ENCODE results near the gene PHKG1. TPM values are rescaled to one million over a fixed set of nuclear protein-coding genes. Genes with fewer than 3 reads are reported as not detected.
A peak's percentile ranks its signal among the peaks of the same experiment; 100 is the strongest.
"Not testable (repeated sequence)": the region's sequence is repeated elsewhere in the genome, so short reads cannot be mapped to it uniquely, and the experiment has no call there.

Gene PHKG1
- total RNA-seq, 1 donor from 2014 or later: 0.99 TPM

DNA sequence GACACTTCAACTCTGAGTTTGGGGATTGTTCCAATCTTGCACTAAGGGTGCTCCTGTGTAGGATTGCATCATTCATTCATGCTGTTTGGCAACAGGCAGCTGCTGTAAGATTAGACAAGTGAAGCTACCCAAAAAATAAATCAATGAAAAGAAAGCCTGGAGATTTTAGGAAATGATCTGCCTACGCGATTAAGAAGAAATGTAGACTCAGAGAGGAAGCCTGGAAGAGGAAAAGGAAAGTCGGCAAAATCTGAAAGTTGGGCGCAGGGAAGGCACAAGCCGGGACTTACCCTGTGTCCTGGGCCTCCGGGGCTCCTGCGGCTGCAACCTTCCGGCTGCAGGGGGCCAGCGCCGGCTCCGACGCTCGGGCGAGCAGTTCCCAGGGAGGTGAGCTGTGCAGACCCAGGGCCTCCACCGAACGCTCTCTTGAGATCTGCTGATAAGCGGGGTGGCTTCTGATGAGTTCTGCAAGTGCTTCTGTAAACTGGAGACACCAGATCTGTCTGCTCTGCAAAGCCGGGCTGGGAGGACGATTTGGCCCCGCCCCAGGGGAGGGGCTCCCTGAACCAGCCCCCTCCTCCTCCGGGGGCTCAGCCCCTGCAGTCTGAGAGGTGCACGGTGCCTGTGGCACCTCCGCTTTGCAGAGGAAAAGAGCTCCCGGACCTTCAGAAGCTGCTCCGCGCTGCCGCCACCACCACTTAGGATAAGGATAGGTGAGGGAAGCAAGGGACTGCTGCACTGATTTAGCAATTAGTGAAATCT is 58.9 kb downstream of the PHKG1 start:
- peak; percentile 86 for DNase-seq (ENCODE audit: extremely low spot score, unreplicated experiment)
- TF ChIP-seq, protein P1, sequence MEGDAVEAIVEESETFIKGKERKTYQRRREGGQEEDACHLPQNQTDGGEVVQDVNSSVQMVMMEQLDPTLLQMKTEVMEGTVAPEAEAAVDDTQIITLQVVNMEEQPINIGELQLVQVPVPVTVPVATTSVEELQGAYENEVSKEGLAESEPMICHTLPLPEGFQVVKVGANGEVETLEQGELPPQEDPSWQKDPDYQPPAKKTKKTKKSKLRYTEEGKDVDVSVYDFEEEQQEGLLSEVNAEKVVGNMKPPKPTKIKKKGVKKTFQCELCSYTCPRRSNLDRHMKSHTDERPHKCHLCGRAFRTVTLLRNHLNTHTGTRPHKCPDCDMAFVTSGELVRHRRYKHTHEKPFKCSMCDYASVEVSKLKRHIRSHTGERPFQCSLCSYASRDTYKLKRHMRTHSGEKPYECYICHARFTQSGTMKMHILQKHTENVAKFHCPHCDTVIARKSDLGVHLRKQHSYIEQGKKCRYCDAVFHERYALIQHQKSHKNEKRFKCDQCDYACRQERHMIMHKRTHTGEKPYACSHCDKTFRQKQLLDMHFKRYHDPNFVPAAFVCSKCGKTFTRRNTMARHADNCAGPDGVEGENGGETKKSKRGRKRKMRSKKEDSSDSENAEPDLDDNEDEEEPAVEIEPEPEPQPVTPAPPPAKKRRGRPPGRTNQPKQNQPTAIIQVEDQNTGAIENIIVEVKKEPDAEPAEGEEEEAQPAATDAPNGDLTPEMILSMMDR (IDR thresholded peaks at IDR 0.05): peak; percentile 40
- Mint-ChIP-seq H3K9me3 (ENCODE audit: unreplicated experiment) (no peaks in the 10 kb centered on the region), H3K36me3 (ENCODE audit: unreplicated experiment) (peaks cover 9% of the 10 kb centered on the region), H3K27ac (ENCODE audit: unreplicated experiment) (peak overlapping the region; percentile 85), H3K4me1 (ENCODE audit: unreplicated experiment) (peaks cover 19% of the 10 kb centered on the region), H3K4me3 (ENCODE audit: unreplicated experiment) (peak overlapping the region; percentile 85), H3K27me3 (ENCODE audit: unreplicated experiment) (no peaks in the 10 kb centered on the region)

DNA sequence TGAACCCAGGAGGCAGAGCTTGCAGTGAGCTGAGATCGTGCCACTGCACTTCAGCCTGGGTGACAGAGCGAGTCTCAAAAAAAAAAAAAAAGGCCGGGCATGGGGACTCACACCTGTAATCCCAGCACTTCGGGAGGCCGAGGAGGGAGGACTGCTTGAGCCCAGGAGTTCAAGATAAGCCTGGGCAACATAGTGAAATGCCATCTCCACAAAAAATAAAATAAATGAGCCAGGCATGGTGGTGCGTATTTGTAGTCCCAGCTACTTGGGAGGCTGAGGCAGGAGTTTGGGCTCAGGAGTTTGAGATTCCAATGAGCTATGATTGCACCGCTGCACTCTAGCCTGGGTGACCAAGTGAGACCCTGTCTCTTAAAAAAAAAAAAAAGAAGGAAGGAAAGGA is 60.2 kb downstream of the PHKG1 start:
- Mint-ChIP-seq H3K4me1 (ENCODE audit: unreplicated experiment) (peaks cover 19% of the 10 kb centered on the region), H3K4me3 (ENCODE audit: unreplicated experiment) (peak overlapping the region; percentile 62)
- not testable (repeated sequence) for H3K36me3 Mint-ChIP-seq (ENCODE audit: unreplicated experiment); H3K9me3 Mint-ChIP-seq (ENCODE audit: unreplicated experiment); DNase-seq (ENCODE audit: extremely low spot score, unreplicated experiment); H3K27ac Mint-ChIP-seq (ENCODE audit: unreplicated experiment); H3K27me3 Mint-ChIP-seq (ENCODE audit: unreplicated experiment)

DNA sequence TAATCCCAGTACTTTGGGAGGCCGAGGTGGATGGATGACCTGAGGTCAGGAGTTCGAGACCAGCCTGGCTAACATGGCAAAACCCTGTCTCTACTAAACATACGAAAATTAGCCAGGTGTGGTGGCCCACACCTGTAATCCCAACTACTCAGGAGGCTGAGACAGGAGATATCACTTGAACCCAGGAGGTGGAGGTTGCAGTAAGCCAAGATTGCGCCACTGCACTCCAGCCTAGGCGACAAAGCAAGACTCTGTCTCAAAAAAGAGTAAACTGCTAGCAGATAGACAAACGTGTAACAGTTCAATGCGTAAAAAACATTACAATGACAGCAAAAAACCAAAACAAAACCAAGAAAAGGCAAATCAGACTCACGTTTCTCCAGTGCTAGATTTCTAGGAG is 61.2 kb downstream of the PHKG1 start:
- H3K27me3 Mint-ChIP-seq (ENCODE audit: unreplicated experiment); H3K27ac Mint-ChIP-seq (ENCODE audit: unreplicated experiment); DNase-seq (ENCODE audit: extremely low spot score, unreplicated experiment); H3K4me3 Mint-ChIP-seq (ENCODE audit: unreplicated experiment); H3K36me3 Mint-ChIP-seq (ENCODE audit: unreplicated experiment); H3K9me3 Mint-ChIP-seq (ENCODE audit: unreplicated experiment): not testable (repeated sequence)
- peaks cover 19% of the 10 kb centered on the region for H3K4me1 Mint-ChIP-seq (ENCODE audit: unreplicated experiment)

DNA sequence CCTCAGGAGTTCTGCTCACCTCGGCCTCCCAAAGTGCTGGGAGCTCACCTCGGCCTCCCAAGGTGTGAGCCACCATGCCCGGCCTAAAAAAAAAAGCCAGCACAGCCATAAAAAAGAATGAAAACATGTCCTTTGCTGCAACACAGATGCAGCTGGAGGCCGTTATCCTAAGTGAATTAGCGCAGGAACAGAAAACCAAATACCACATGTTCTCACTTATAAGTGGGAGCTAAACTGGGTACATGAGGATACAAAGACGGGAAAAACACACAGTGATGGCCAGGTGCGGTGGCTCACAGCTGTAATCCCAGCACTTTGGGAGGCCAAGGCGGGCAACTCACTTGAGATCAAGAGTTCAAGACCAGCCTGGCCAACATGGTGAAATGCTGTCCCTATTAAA is 62.4 kb downstream of the PHKG1 start:
- TF ChIP-seq, protein P1 (IDR thresholded peaks at IDR 0.05): no peak
- Mint-ChIP-seq H3K27me3 (ENCODE audit: unreplicated experiment) (no peaks in the 10 kb centered on the region), H3K36me3 (ENCODE audit: unreplicated experiment) (peaks cover 12% of the 10 kb centered on the region), H3K4me1 (ENCODE audit: unreplicated experiment) (peaks cover 19% of the 10 kb centered on the region), H3K9me3 (ENCODE audit: unreplicated experiment) (no peaks in the 10 kb centered on the region), H3K27ac (ENCODE audit: unreplicated experiment) (no peak overlapping the region), H3K4me3 (ENCODE audit: unreplicated experiment) (no peak overlapping the region)
- DNase-seq (ENCODE audit: extremely low spot score, unreplicated experiment): no peak

Other genes with a start within 250 kb of the PHKG1 start
- not detected in 2 replicates for gene SEPTIN14, start 230.2 kb downstream of the PHKG1 start, total RNA-seq
- gene ZNF713, start 205.5 kb downstream of the PHKG1 start, total RNA-seq: 4.3 and 4.7 TPM in 2 replicates
- gene MRPS17, start 141.1 kb downstream of the PHKG1 start, total RNA-seq: 13.6 and 14.0 TPM in 2 replicates
- 52.8 and 52.9 TPM in 2 replicates for gene NIPSNAP2, start 128.4 kb downstream of the PHKG1 start, total RNA-seq
- gene PSPH, start 41.5 kb downstream of the PHKG1 start, total RNA-seq: 31.0 and 33.6 TPM in 2 replicates
- gene CCT6A, start 41.2 kb downstream of the PHKG1 start, total RNA-seq: 107 and 109 TPM in 2 replicates
- 202 and 208 TPM in 2 replicates for gene SUMF2, start 28.7 kb downstream of the PHKG1 start, total RNA-seq
- gene CHCHD2, start 13.5 kb upstream of the PHKG1 start, total RNA-seq: 228 and 237 TPM in 2 replicates
- not detected in 2 replicates for gene NUPR2, start 23.5 kb upstream of the PHKG1 start, total RNA-seq